Ishikawa (cell line): Measurements from ENCODE around the gene EFCAB9.

Source experiments
- CEBPB ChIP-seq: IDR thresholded peaks from 2 replicates; pipeline ENCODE4 v1.6.1; 2012
- CREB1 ChIP-seq: IDR thresholded peaks from 2 replicates; pipeline ENCODE4 v1.6.1; 2012; ENCODE audit warnings: low read depth
- EGR1 ChIP-seq: IDR thresholded peaks from 2 replicates; pipeline ENCODE4 v1.6.1; 2012
- EP300 ChIP-seq: IDR thresholded peaks from 2 replicates; pipeline ENCODE4 v1.6.1; 2012; ENCODE audit warnings: borderline replicate concordance
- FOXM1 ChIP-seq: IDR thresholded peaks from 2 replicates; pipeline ENCODE4 v1.6.1; 2012; ENCODE audit warnings: low read depth, borderline replicate concordance
- NFIC ChIP-seq: IDR thresholded peaks from 2 replicates; pipeline ENCODE4 v1.6.1; 2012
- RAD21 ChIP-seq: IDR thresholded peaks from 2 replicates; pipeline ENCODE4 v1.6.1; 2012; ENCODE audit warnings: low read depth
- TAF1 ChIP-seq: IDR thresholded peaks from 2 replicates; pipeline ENCODE4 v1.6.1; 2012; ENCODE audit warnings: low read depth, mild to moderate bottlenecking
- TCF12 ChIP-seq: IDR thresholded peaks from 2 replicates; pipeline ENCODE4 v1.6.1; 2012; ENCODE audit warnings: low read depth
- TEAD4 ChIP-seq: IDR thresholded peaks from 2 replicates; pipeline ENCODE4 v1.6.1; 2012
- YY1 ChIP-seq: IDR thresholded peaks from 2 replicates; pipeline ENCODE4 v1.6.1; 2012; ENCODE audit warnings: low read depth
- ZBTB7A ChIP-seq: IDR thresholded peaks from 2 replicates; pipeline ENCODE4 v1.6.1; 2012; ENCODE audit warnings: low read depth
- TF ChIP-seq, protein P1 (sequence below): IDR thresholded peaks from 2 replicates; pipeline ENCODE4 v1.6.1; 2012; ENCODE audit warnings: low read depth, mild to moderate bottlenecking
- TF ChIP-seq, protein P2 (sequence below): IDR thresholded peaks from 2 replicates; pipeline ENCODE4 v1.6.1; 2012
- TF ChIP-seq, protein P3 (sequence below): IDR thresholded peaks from 2 replicates; pipeline ENCODE4 v1.6.1; 2012

The EFCAB9 gene

DNA sequence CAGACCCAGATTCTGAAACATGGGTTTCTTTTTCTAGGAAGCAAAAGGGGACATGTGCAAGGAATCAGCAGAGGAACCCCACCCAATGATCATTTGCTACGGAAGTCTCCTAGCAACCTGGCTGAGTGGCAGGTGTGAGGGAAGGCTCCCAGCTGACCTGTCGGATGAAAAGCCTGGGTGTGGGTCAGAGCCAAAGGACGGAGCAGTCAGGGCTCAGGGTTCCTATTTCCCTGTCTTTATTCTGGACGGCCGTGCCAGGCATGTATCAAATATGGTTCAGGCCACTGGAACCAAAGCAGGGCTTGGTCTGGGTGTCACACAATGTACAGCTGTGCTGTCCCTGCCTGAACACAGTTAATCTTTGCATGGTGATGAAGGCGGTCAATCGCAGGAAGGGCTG is 26.1 kb upstream of the EFCAB9 start:
- no peak for TF ChIP-seq TAF1
- no peak for TF ChIP-seq CREB1
- no peak for TF ChIP-seq YY1
- no peak for TF ChIP-seq NFIC
- TF ChIP-seq, protein P1, sequence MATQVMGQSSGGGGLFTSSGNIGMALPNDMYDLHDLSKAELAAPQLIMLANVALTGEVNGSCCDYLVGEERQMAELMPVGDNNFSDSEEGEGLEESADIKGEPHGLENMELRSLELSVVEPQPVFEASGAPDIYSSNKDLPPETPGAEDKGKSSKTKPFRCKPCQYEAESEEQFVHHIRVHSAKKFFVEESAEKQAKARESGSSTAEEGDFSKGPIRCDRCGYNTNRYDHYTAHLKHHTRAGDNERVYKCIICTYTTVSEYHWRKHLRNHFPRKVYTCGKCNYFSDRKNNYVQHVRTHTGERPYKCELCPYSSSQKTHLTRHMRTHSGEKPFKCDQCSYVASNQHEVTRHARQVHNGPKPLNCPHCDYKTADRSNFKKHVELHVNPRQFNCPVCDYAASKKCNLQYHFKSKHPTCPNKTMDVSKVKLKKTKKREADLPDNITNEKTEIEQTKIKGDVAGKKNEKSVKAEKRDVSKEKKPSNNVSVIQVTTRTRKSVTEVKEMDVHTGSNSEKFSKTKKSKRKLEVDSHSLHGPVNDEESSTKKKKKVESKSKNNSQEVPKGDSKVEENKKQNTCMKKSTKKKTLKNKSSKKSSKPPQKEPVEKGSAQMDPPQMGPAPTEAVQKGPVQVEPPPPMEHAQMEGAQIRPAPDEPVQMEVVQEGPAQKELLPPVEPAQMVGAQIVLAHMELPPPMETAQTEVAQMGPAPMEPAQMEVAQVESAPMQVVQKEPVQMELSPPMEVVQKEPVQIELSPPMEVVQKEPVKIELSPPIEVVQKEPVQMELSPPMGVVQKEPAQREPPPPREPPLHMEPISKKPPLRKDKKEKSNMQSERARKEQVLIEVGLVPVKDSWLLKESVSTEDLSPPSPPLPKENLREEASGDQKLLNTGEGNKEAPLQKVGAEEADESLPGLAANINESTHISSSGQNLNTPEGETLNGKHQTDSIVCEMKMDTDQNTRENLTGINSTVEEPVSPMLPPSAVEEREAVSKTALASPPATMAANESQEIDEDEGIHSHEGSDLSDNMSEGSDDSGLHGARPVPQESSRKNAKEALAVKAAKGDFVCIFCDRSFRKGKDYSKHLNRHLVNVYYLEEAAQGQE: no peak
- TF ChIP-seq TEAD4: no peak
- TF ChIP-seq, protein P2, sequence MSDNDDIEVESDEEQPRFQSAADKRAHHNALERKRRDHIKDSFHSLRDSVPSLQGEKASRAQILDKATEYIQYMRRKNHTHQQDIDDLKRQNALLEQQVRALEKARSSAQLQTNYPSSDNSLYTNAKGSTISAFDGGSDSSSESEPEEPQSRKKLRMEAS: no peak
- TF ChIP-seq EGR1: no peak
- no peak for TF ChIP-seq RAD21
- TF ChIP-seq EP300: no peak
- TF ChIP-seq CEBPB: no peak

DNA sequence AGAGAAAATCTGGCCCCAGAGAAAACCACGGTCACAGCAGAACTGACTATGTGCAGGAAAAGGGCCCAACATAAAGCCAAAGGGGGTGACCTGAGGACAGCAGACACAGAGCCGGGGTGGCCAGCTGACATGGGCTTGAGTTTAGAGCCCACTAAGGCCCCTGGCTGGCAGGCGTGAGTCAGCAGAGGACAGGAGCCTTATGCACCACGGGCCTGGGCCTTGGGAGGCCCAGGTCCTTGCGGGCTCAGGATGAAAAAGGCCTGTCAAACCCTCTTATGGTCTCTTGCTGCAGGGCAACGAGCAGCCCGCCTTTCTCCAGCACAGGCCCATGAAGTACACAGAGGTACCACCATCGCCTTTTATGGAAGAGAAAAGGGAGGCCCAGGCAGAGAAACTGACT is 25.7 kb upstream of the EFCAB9 start:
- TF ChIP-seq FOXM1: no peak
- no peak for TF ChIP-seq TCF12
- no peak for TF ChIP-seq TEAD4
- TF ChIP-seq, protein P2: no peak
- no peak for TF ChIP-seq EGR1
- no peak for TF ChIP-seq ZBTB7A

DNA sequence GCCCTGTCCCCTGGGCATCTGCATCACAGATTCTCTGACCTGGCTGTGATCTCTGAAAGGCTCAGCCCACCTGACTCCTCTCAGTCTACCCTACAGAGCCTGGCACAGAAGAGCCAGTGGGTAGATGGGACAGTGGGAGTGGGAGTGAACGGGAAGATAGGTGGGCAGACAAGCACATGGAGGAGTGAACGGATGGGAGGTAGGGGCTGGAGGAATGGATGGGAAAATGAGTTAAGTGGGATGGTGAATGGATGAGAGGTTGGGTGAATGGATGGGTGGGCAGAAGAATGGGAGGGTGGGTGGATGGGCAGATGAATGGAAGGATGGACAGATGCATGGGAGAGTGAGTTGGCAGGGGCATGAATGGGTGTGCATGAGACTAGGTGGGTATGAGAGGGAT is 24.8 kb upstream of the EFCAB9 start:
- no peak for TF ChIP-seq CEBPB
- no peak for TF ChIP-seq RAD21
- TF ChIP-seq YY1: no peak
- no peak for TF ChIP-seq EP300
- TF ChIP-seq CREB1: no peak
- no peak for TF ChIP-seq NFIC
- no peak for TF ChIP-seq TEAD4
- TF ChIP-seq, protein P1: no peak
- TF ChIP-seq EGR1: no peak
- no peak for TF ChIP-seq TCF12
- no peak for TF ChIP-seq FOXM1
- no peak for TF ChIP-seq ZBTB7A
- TF ChIP-seq, protein P3, sequence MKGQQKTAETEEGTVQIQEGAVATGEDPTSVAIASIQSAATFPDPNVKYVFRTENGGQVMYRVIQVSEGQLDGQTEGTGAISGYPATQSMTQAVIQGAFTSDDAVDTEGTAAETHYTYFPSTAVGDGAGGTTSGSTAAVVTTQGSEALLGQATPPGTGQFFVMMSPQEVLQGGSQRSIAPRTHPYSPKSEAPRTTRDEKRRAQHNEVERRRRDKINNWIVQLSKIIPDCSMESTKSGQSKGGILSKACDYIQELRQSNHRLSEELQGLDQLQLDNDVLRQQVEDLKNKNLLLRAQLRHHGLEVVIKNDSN: no peak

DNA sequence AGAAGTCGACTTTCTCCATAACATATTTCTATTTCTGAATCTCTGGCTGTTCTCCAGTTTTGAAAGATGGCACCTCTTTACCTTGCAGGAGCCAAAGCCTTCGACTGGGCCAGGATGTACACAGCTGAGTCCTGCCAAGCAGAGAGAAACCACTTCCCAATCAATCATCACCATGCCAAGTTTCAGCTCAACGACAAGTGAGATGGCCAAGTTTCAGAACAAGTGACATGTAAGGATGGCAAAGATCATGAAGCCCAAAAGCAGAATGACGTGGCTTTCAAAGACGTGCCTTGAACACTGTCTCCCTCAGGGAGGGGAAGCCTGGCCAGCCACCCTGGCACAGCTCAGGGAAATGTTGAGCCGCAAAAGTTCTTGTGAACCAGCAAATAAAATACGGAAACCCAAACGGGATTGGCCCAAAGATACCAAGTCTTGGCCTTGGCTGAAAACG is 23.7 kb upstream of the EFCAB9 start:
- TF ChIP-seq NFIC (no peak), EP300 (no peak), RAD21 (no peak), TAF1 (no peak), YY1 (no peak)
- TF ChIP-seq, protein P3: no peak

DNA sequence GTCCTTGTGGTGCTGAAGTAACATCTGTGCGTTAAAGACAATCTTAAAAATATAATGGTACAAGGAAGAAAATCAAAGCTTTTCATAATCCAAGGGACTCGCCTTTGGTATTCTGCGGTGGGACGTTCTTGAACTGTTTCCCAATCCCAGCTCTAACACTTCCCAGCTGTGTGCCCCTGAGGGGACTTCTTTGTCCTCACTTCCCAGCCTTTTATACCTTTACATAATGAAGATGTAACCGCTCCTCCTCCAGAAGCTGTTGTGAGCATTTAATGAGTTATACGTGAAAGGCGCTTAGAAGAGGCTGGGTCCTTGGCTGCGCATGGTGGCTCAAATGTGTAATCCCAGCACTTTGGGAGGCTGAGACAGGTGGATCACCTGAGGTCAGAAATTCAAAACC is 22.9 kb upstream of the EFCAB9 start:
- no peak for TF ChIP-seq TEAD4
- TF ChIP-seq NFIC: no peak
- no peak for TF ChIP-seq TCF12
- no peak for TF ChIP-seq CEBPB
- TF ChIP-seq, protein P2: no peak
- TF ChIP-seq YY1: no peak
- no peak for TF ChIP-seq ZBTB7A
- no peak for TF ChIP-seq CREB1
- no peak for TF ChIP-seq EP300
- TF ChIP-seq, protein P1: no peak
- TF ChIP-seq EGR1: no peak
- no peak for TF ChIP-seq RAD21
- TF ChIP-seq TAF1: no peak
- no peak for TF ChIP-seq FOXM1
- TF ChIP-seq, protein P3: no peak
